DOHH2 (cell line): Measurements from ENCODE around the gene MGAT4A.

Experiments
- CTCF ChIP-seq: fragments of 200-600 bp; sonication (generic); IDR thresholded peaks from one replicate; pipeline ENCODE4 v1.5.1; 2014; ENCODE audit warnings: antibody characterized with exemption, mild to moderate bottlenecking, low read depth, low read length; ENCODE audit not compliant: poor library complexity, severe bottlenecking
- EZH2phosphoT487 ChIP-seq: fragments of 200-600 bp; sonication (generic); IDR thresholded peaks from 2 replicates; pipeline ENCODE4 v1.6.1; 2017; ENCODE audit warnings: borderline replicate concordance, mild to moderate bottlenecking, antibody characterized with exemption, low read length, moderate library complexity, mixed read lengths

- TF ChIP-seq CTCF (no peak), EZH2phosphoT487 (no peak)
Measured at GRCh38 chr2:98617149-98617548, 113.8 kb downstream of the MGAT4A start.
